MCF 10A (cell line): ENCODE data around the gene TMEM51. TPM values are rescaled to one million over a fixed set of nuclear protein-coding genes. Genes with fewer than 3 reads are reported as not detected.

Experiments used
- BruUV-seq: library from RNA; stranded (reverse); fragments of 400-500 nt; replicated peaks from 2 replicates; lab custom pipeline; 2021; lab: Mats Ljungman, UMichigan
- CTCF ChIA-PET: fragments of 300-600 bp; sonication (Branson Sonifier 250); formaldehyde crosslinking; extraction: SDS; loops from one replicate; lab custom pipeline; 2021; ENCODE audit warnings: antibody characterized with exemption, inconsistent platforms; lab: Yijun Ruan, JAX
- POLR2A ChIA-PET: fragments of 300-600, 350-650 bp; sonication (Branson Sonifier 250); formaldehyde crosslinking; extraction: SDS; loops from one replicate; lab custom pipeline; 2020; ENCODE audit warnings: antibody characterized with exemption, inconsistent platforms; lab: Yijun Ruan, JAX
- DNase-seq: peaks from one replicate; pipeline ENCODE4 v3.0.0-alpha.2; 2018; ENCODE audit not compliant: unreplicated experiment
- H3K27ac Mint-ChIP-seq: one replicate; pipeline ENCODE4 v1.8.0; 2022; ENCODE audit warnings: mild to moderate bottlenecking, low read depth, mixed read lengths; ENCODE audit not compliant: unreplicated experiment
- H3K27me3 Mint-ChIP-seq: one replicate; pipeline ENCODE4 v1.8.0; 2022; ENCODE audit warnings: mixed read lengths; ENCODE audit not compliant: insufficient read depth, unreplicated experiment
- H3K36me3 Mint-ChIP-seq: one replicate; pipeline ENCODE4 v1.8.0; 2022; ENCODE audit warnings: mild to moderate bottlenecking, moderate library complexity, mixed read lengths; ENCODE audit not compliant: insufficient read depth, unreplicated experiment
- H3K4me1 Mint-ChIP-seq: one replicate; pipeline ENCODE4 v1.8.0; 2022; ENCODE audit warnings: mixed read lengths; ENCODE audit not compliant: insufficient read depth, unreplicated experiment
- H3K4me3 Mint-ChIP-seq: one replicate; pipeline ENCODE4 v1.8.0; 2022; ENCODE audit warnings: mild to moderate bottlenecking, moderate library complexity, mixed read lengths; ENCODE audit not compliant: unreplicated experiment
- H3K9me3 Mint-ChIP-seq: one replicate; pipeline ENCODE4 v1.8.0; 2022; ENCODE audit warnings: mixed read lengths; ENCODE audit not compliant: unreplicated experiment
- CTCF ChIP-seq: fragments of 200-600 bp; IDR thresholded peaks from one replicate; pipeline ENCODE4 v1.8.0; 2022; ENCODE audit warnings: antibody characterized with exemption, mild to moderate bottlenecking; ENCODE audit not compliant: unreplicated experiment
- intact Hi-C: fragments of 100-400 bp; cut with micrococcal nuclease; formaldehyde crosslinking; loops from 2 replicates; pipeline ENCODE4 v1.14.1; 2022
- total RNA-seq: library from RNA; stranded (reverse); gene quantifications from 2 replicates; pipeline ENCODE4 v1.2.3, GENCODE V29; 2022

TMEM51 gene
- total RNA-seq, 1 experiment from 2014 or later: 6.4 TPM

- DNase-seq: no peak
- Mint-ChIP-seq H3K27me3 (no peaks in the 10 kb centered on the region), H3K27ac (no peak overlapping the region), H3K4me1 (peaks cover 4% of the 10 kb centered on the region), H3K36me3 (no peaks in the 10 kb centered on the region), H3K4me3 (no peak overlapping the region), H3K9me3 (no peaks in the 10 kb centered on the region)
- BruUV-seq: no TSS peak
- ChIA-PET POLR2A (interaction anchor here (0.9 kb wide), 1 partner anchor 9 kb away, joined by 3 read pairs; no protein-coding TSS in a partner anchor), CTCF (no interaction called here)
- intact Hi-C loops: no loop called here
- no peak for TF ChIP-seq CTCF
These were observed 109.2 kb downstream of the TMEM51 start for GRCh38 chr1:15262706-15263105.

GRCh38 chr1:15264769-15265168 is 111.2 kb downstream of the TMEM51 start:
- no peak for DNase-seq
- Mint-ChIP-seq H3K36me3 (no peaks in the 10 kb centered on the region), H3K4me1 (peaks cover 4% of the 10 kb centered on the region), H3K9me3 (no peaks in the 10 kb centered on the region), H3K27ac (no peak overlapping the region), H3K27me3 (no peaks in the 10 kb centered on the region), H3K4me3 (no peak overlapping the region)
- POLR2A ChIA-PET: interaction anchor here (0.7 kb wide), 1 partner anchor 16 kb away, joined by 3 read pairs; no protein-coding TSS in a partner anchor
- no peak for TF ChIP-seq CTCF
- BruUV-seq: no TSS peak
- intact Hi-C loops: no loop called here
- CTCF ChIA-PET: no interaction called here

Other genes starting within 250 kb of the TMEM51 start
- gene FHAD1, start 93.5 kb downstream of the TMEM51 start, total RNA-seq: not detected in 2 replicates